Hippocampal formation (tissue), 2 donors: Measurements from ENCODE around the gene SMIM23.

ENCODE experiments used
- DNase-seq, 2 donors: peaks; one replicate each; lab custom pipeline; 2025; lab: John Stamatoyannopoulos, UW

SMIM23 gene

DNA sequence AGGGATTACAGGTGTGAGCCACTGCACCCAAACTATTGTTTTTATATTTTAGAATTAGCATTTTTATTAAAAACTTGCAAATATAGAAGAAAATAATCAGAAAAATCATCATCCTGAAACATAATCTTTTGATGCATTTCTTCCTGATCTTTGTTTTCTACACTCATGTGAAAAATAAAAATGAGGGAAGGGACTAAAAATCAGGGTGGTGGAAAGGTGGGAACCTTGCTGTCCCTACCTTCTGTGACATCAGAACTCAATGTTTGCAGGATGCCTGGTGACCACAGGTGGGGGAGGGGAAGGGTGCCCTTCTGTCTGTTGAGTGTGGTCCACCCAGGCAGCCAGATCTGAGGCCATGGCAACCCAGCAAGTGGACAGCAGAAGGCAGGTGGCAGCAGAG is at the start of gene SMIM23:
Gene SMIM23, plus strand, starts transcription at position 301 of the 400 bp plus-strand sequence. Its CDS starts 55 bp downstream, at position 356.
- DNase-seq: no peak

DNA sequence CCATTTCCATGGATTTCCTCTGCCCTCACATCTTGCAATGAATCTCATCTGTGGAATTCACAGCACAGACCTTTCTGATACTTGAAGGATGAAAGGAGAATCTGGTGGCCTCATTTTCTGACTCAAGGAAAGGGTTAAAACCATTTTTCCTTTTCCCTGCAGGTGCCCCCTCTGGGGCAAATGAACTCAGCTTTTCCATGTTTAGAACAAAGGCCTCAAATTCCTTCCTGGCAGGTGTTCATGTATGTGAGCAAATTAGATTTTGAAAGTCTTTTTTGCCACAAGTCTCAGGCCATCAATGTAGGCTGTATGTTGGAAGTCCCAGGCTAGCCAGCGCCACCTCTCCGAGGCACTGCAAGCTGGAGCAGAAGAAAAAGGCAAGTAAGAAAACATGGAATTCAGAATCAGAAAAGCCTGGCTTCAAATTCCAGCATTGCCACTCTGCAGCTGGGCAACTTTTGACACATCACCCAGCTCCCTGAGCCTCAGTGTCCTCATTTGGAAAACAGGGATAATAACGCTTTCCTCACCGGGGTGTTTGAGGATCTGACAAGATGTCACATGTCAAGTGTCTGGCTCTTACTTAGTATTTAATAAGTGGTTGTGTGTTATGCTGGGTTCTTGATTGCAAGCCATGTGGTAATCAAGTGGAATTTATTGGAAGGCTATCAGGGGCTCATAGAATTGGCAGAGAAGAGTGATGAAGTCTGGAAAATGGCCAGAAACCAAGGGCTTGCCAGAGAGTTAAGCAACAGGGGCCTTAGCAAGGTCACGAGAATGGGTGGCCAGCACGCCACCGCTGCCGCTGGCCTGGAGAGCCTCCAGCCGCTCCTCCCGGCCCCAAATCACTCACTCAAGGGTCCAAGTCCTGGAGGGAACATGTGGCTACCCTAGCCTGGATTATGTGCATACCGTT is 48.4 kb upstream of the SMIM23 start:
- DNase-seq: no peak

DNA sequence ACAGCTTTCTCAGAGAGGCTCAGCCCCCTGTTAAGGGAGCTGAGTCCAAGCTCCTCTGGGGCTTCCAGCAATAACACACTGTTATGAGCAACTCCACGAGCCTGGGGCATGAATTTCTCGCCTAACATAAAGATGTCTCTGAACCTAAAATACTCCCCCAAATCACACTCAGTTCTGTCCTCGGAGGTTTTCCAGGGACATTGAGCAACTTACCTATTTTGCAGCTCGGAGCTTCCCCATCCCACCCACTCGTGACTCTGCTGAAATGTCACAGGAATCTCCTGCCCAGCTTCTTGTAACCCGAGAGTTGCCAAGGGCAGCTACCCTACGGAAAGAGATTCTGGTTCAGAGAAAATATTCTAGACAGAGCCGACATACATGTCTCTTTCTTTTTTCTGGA is 47.1 kb upstream of the SMIM23 start:
- DNase-seq: no peak

DNA sequence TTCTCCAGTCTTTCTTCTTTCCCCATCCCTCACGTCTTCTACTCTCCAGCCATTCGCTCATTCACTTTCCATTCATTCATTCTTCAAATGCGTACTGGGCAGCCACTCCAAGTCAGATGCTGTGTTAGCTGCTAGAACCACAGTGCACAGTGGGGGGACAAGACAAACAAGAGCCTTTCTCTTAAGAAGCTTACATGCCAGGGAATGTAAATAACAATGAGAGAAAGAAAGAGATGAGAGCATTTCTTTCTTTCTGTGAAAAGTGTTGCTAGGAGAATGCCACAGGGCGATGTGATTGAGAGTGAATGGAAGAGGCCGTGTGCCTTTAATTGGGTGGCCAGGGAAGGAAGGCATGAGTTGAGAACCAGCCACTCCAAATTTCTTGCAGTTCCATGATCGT is 46.3 kb upstream of the SMIM23 start:
- DNase-seq: no peak

DNA sequence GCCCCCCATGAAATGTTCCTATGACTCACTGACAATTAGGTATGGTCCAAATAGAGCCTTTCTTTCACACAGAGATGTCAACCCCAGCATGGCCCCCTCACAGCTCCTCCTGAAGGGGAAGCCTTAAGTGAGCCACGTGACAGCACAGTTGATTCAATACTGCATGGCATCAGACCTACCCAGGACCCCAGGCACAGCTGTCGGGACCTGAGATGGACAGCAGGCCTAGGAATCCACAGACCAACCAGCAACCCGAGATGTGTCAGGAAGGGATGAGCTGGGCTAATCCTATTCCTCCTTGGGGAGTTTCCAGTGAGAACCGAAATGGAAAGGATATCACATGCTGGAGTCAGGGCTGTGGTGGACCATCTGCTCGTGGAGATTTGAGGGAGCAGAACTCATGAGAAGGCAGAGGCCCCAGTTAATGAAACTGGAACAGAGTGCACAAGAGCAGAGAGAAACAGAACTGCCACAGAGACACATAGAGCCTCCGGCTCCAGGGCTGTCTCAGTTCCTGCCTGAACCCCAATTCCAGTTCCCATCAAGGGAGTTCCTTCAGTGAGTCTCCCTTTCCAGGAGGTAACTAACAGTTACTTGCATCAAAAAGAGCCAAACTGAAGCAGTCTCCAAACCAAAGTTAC is 42.1 kb upstream of the SMIM23 start:
- no peak for DNase-seq

DNA sequence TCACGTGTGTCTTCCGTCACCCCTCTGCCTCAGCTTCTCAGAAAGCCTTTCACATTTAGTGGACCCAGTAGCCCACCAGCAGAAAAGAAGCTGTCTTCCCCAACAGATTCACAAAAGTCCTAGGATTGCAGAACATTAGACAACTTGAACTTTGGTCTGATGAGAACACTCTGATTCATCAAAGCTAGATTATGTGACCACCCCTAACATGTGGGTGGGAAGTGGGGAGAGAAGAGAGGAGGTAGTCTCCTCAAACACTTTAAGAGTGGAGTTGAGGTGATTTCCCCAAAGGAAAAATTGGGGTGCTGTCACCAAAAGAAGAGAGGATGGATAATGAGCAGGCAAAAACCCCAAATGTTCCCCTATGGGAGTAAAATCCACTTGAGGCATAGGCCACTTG is 41.4 kb upstream of the SMIM23 start:
- DNase-seq: no peak

DNA sequence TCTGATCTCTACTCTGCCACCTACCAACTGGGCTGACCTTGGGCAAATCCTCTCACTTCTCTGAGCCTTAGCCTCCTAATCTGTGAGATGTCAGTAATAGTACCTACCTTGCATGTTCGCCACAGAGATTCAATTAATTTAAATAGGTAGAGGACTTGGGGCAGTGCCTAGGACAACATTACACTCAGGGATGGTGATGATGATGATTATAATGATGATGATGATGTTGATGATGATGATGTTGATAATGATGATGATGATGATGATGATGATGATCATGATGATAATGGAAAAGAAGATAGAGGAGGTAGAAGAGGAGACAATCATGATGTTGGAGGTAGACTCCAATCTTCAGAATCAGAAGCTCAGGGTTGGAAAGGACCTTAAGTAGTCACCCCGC is 40.7 kb upstream of the SMIM23 start:
- DNase-seq: no peak

DNA sequence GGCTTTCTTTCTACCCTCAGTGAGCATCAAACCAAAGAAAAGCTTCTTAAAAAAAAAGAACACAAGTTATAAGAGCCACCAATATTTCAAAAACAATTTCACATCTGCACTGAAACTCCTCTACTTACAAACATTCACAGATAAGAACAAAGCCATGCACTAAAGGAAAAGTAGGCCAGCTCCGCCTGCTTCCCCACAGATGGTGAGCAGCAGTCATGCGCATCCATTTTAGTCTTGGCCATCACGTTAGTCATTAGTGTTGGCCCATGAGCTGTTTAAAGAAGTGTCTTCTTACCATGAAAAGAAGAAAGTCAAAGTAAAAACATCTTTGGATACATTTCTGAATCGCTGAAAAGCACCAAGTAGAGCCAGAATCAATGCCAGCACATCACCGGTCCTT is 40.0 kb upstream of the SMIM23 start:
- no peak for DNase-seq

DNA sequence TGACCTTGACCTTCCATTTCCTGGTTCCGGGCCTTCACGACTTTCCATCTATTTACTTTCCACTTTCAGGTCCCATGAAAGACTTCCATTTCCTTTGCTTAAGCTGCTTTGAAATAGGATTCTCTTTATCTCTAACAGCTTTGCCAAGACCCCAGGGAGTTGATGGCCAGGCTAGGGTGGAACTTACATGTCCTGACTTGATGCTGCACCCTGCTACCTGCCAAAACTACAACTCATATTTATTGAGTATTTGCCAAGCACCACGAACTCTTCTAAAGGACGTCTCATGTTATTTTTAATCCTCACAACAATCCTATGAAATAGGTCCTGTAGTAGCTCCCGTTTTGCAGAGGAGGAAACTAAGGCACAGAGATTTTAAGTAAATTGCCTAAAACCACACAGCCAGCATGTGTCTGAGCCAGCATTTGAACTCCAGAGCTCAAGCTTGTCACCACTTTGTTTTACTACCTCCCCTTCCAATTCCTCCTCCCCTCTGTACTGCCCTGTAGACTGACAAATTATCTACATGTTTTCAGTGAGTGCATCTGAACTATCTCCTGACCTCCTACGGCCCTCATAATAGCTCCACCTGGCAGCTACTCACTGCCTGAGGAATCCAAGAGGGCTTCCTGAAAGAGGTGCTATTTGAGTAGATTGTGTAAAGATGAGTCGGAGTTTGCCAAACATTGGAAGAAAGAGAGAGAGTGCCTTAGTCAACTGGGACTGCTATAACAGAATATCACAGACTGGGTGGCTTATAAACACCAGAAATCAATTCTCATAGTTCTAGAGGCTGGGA is 38.4 kb upstream of the SMIM23 start:
- no peak for DNase-seq

DNA sequence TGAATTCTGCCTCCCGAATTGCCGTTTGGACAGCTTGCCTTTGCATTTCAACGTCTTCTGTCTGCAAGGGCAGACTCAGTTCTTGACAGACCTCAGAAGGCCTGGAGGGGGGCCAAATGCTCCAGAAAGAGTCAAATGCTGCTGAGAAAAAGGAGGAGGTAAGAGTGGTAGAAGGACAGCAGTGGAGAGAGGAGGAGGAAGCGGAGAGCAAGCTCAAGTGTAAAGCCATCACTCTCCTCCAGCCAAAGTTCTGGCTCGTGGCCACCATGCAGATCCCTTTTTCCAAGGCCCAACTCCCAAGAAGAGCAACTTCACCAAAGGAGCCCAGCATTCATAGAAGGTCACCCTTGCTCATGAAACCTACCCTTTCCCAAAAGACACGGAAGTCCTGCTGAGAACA is 36.9 kb upstream of the SMIM23 start:
- DNase-seq: no peak

DNA sequence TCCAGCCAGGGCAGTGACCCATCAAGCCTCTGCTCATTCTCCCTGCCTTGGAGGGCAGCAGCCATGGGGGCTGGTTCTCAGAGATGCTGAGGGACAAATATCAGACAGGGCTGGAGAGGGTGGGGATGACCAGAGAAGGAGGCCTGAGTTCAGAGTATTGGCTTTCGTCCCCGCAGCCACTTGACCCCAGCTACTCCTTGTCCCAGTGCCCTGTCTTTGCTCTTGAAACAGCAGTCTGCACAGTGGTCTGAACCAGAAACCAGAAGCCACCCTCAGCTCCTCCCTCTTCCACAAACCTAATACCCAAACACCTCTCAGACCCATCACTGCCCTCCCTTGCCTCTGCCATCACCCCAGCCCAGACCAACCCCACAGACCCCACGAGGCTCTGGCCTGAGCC is 36.3 kb upstream of the SMIM23 start:
- DNase-seq: no peak

DNA sequence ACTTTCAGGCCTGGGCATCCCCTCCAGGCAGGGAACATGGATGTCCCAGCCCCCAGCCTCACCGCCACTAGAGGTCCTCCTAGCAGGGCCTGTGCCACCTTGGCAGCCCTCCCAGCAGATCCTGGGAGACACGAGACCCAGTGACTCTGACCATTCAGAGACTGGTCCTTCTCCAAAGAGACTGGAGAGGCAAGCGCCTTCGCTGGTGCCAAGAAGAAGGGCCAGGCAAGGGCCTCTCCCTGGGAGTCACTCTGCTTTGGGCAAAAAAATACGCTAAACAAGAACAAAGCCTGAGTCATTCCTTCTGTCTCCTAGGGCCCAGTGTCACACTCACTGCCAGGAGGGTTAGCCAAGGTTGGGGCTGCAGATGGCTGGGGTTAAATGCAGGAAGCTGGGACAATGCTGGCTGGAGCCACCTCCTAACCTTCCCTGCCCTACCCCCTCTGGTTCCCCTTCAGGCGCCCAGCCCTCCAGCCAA is 35.3 kb upstream of the SMIM23 start:
- DNase-seq: peak in 1 of 2 donors; percentile 15

DNA sequence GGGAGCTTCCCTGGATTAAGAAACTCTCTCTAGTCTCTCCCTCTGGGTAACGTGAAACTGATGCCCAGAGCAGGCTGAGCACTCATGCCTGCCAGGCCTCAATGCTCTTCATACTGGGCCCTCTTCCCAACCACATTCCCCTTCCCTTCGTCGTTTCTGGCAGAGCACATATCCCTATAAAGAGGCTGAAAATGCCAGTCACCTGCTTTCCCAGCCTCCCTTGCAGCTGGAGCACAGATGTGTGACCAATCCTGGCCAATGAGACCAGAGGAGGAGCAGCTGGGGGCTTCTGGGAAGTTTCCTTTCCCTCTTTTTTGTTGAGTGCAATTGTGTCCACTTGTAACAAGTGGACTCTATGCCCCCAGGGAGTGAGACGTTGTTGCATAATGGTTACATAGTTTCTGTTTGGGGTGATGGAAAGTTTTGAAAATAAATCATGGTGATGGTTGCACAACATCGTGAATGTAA is 30.2 kb upstream of the SMIM23 start:
- DNase-seq: no peak

DNA sequence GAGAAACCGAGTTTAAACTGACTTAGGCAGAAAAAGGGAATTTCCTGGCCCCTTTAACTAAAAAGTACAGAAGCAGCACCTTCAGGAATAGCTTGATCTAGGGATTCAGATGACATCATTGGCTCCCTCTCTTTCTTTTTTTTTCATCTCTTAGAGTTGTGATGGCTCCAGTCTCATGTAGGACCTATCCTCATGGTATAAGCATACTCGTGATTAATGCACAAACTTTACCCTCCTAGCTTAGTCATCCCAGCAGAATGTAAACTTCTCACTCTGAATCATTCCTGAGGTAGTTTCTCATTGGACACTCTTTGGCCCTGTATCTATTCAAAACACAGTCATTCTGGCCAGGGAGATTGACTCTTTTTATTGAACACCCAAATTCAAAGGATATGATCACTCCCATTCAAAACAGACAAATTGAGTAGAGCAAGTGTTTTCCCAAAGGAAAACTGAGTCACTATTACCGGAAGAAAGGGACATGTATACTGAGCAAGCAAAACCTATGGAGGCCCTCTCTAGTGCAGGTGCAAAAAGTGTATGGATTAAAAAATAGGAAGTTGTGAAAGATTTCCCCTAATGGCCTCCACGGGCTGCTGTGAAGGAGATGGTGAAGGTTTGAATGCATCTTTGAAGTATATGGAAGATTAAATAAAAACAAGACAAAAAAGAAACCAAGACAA is 27.6 kb upstream of the SMIM23 start:
- DNase-seq: no peak

DNA sequence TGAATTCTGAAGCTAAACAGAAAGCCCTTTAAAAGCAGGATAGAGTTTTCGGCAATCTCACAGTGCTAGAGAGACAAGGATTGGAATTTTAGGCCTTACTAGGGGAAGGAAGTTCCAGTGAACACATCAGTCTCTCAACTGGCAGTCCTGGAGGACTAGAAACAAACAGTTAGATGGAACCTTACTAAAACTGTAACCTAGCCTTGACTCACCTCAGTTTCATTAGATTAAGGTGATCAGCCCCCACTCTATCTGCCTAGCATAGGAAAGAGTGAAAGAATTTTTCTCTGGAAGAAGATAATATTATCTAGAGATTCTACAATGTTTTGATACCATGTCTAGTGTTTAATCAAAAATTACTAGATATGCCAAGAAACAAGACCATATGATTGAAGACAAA is 25.8 kb upstream of the SMIM23 start:
- no peak for DNase-seq

DNA sequence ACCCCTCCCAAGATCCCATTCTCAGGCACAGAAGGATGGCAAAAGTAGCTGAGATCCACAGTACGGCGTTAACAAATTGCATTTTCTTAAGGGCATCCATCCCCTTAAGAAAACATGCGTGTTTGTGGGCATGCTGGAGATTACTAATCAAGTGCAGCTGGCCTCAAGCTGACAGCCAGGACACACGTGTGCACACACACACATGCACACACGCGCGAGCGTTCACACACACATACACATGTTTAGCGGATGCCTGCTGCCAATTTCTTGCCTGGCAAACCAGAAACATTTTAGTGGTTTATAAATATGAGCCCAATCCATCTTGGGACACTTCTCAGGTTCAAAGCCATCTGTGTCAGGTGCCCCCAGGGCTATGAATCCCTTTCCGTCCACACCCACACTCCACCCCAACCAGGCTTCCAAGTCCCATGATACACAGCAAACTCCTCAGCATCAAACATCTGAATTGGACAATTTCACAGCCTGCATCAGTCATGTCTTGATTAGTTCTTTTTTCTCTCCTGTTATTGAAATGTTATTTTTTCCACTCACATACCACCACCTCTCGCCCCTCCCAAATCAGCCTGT is 23.5 kb upstream of the SMIM23 start:
- DNase-seq: no peak

DNA sequence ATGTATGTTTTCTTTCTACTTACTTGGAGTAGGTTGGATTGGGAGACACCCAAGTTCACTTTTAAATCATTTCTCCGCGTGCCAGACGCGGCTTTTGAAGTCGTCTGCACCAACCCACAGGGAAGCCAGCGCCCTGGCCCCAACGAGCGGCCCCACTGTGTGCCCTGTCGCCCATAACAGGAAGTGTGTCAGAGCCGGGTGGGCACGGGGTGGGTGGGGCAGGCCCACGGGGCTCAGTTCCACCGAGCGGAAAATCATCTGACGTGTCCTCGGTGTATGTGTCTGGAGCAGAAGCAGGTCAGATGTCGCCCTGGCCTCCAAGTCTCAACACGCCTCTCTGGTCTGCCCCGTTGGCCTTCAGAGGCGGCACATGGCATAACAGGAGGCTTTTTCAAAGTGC is 22.7 kb upstream of the SMIM23 start:
- DNase-seq: no peak

DNA sequence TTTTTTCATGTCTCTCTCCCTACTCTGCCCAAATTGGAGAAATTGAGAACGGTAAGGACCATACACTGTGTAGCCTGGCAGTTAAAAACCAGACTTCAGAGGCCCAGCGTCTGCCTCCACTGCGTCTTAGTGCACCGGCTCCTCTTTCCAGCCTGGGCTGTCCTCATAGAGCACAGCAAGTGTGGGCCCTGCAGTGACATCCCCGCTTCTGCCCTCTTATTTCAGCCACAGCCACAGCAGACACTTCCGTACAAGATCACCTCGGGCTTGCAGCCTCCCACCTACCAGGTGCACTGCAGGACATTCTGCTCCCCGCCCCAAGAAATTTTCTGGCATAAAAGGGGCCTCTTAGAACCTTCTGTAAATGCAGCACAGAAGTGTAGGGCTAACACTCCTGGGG is 21.4 kb upstream of the SMIM23 start:
- DNase-seq: no peak

DNA sequence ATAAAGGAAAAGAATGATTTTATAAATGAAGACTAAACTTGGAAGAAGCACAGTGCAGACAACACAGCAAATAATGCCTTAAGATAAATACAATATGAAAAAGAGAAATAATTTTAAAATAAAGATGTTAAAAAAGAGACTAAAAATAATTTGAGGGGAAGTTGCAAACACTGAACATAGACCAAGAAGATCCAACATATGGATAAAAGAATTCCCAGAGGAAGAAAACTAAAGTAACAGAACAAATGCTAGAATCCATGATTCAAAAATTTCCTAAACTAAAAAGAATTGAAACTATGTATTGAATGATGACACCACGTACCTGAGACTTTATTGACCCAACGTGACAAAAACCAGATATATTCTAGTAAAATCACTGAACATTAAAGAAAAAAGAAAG is 18.7 kb upstream of the SMIM23 start:
- DNase-seq: no peak

DNA sequence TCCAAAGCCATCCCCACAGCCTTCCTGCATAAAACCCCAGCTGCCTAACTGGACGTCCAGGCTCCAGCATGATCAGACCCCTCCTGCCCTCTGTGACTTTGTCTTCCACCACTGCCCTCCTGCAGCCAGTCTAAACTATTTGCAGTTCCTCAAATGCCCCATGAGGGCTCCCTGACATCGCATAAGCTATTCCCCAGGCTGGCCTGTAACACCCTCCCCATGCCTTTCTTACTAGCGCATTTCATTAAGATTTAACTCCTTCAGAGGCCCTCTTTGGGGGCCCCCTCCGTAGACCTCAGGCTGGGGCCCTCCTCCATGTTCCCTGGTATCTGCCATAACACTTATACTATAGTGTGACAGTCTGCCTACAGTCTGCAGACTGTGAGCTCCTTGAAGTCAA is 15.5 kb upstream of the SMIM23 start:
- DNase-seq: no peak

DNA sequence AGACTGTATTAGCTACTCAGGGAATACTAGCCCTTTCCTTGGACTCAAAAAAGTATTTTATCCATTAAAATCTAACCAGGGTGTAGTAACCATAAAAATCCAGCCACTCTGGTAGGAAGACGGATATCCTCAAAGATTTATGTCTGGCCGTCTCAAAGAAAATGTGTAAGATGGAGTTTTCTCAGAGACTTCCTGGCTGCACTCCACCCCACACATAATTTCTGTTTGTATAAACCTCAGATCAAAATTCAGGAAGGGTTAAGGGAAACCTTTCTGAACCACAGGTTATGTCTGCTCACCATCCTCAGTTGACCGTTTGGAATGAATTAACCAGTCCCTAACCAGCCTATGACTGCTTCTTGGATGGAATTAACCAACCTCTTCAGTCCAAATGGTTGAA is 13.8 kb upstream of the SMIM23 start:
- DNase-seq: no peak
